ENCODE results near the gene ZNF24. TPM values are rescaled to one million over a fixed set of nuclear protein-coding genes. Genes with fewer than 3 reads are reported as not detected.

ZNF24 gene
- total and polyA plus RNA-seq, 8 donors: 7.5 to 37.8 (median 21.3) TPM

DNA sequence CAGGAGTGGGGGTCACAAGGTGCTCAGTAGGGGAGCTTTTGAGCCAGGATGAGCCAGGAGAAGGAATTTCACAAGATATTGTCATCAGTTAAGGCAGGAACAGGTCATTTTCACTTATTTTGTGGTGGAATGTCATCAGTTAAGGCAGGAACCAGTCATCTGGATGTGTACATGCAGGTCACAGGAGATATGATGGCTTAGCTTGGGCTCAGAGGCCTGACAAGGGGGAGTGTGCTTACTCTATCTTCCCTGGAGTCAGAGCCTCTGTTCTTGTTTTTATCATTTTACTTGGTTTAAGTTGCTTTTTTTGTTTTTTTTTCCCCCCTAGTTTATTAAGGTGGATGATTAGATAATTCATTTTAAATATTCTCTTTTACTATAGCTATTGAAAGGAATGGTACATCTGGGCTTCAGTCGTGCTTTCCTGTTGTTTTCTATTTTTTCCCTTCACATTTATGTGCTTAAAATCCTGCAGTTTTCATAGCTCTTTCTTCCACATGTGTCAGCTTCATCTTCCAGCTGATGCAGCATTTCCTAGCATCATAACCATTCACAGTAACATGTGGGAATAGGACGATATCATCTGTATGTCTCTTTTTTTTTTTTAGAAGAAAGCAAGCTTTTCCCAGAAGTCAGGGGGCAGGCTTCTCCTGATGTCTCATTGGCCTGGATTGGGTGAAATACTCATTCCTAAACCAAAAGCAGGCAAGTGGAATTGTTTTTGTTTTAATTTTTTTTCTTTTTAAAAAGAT lies 17.5 kb upstream of the ZNF24 start:
- Histone ChIP-seq H3K27ac (no peak overlapping the region), H3K9me3 (no peaks in the 10 kb centered on the region), H3K36me3 (no peaks in the 10 kb centered on the region), H3K27me3 (no peaks in the 10 kb centered on the region), H3K4me3 (no peak overlapping the region), H3K4me1 (no peaks in the 10 kb centered on the region)
- DNase-seq (no peak), FAIRE-seq (no peak), ATAC-seq (no peak)
- intact Hi-C loops (cut with DNase I): no loop called here
- 64 to 72% methylated on average over 2 of the region's 2 CpGs for WGBS, 2 donors
- TF ChIP-seq, protein P1, sequence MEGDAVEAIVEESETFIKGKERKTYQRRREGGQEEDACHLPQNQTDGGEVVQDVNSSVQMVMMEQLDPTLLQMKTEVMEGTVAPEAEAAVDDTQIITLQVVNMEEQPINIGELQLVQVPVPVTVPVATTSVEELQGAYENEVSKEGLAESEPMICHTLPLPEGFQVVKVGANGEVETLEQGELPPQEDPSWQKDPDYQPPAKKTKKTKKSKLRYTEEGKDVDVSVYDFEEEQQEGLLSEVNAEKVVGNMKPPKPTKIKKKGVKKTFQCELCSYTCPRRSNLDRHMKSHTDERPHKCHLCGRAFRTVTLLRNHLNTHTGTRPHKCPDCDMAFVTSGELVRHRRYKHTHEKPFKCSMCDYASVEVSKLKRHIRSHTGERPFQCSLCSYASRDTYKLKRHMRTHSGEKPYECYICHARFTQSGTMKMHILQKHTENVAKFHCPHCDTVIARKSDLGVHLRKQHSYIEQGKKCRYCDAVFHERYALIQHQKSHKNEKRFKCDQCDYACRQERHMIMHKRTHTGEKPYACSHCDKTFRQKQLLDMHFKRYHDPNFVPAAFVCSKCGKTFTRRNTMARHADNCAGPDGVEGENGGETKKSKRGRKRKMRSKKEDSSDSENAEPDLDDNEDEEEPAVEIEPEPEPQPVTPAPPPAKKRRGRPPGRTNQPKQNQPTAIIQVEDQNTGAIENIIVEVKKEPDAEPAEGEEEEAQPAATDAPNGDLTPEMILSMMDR (IDR thresholded peaks at IDR 0.05): no peak

DNA sequence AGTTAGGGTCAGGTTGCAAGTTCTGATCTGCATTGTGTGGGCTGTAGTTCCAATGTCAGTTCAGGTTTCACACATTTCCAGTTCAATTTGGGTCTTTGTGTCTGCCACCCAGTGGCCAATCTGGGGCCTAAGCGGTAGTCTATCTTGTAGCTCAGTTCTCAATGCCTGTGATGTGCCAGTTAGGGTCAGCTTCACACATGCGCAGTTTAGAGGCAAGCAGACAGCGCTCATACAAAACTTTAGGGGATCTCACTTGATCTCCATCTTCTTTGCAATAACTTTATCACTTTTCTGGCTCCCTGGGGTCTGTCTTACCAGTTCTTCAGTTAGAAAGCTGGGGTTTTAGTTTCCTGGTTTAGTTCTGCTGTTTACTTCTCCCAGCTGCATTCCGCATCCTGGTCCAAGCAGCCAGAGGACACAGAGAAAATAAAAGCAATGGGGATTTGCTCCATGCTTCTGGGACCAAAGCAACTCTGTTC lies 11.0 kb upstream of the ZNF24 start:
- Histone ChIP-seq H3K36me3 (no peaks in the 10 kb centered on the region), H3K27me3 (no peaks in the 10 kb centered on the region), H3K4me3 (no peak overlapping the region), H3K4me1 (no peaks in the 10 kb centered on the region), H3K27ac (no peak overlapping the region), H3K9me3 (no peaks in the 10 kb centered on the region)
- ATAC-seq: peak; percentile 97 to 100 (median 100)
- DNase-seq: peak; percentile 58 to 79 (median 64)
- intact Hi-C loops (cut with DNase I): loop anchor here in 1 of 3 donors (10.0 kb wide), 1 partner anchor 120 kb away; no protein-coding TSS in a partner anchor
- 20 to 26% methylated on average over 4 of the region's 4 CpGs for WGBS, 2 donors
- TF ChIP-seq, protein P1 (IDR thresholded peaks at IDR 0.05): peak; percentile 47 to 58 (median 55)
- peak; percentile 9 for FAIRE-seq

DNA sequence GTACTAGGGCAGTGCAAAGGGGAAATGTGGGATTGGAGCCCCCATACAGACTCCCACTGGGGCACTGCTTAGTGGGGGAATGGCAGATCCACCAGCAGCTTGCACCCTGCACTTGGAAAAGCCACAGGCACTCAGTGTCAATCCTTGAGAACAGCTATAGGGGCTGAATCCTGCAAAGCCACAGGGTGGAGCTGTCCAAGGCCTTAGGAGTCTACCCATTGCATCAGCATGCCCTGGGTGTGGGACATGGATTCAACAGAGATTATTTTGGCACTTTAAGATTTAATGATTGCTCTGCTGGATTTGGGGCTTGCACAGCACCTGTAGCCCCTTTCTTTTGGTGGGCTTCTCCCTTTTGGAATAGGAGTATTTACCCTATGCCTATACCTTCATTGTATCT lies 8.6 kb upstream of the ZNF24 start:
- Histone ChIP-seq H3K36me3 (no peaks in the 10 kb centered on the region), H3K9me3 (no peaks in the 10 kb centered on the region), H3K4me3 (no peak overlapping the region), H3K4me1 (no peaks in the 10 kb centered on the region), H3K27ac (no peak overlapping the region), H3K27me3 (no peaks in the 10 kb centered on the region)
- no peak for DNase-seq
- FAIRE-seq: no peak
- intact Hi-C loops (cut with DNase I): loop anchor here (5.0 to 10.0 kb wide), 3 partner anchors 118 to 125 kb away; no protein-coding TSS in a partner anchor
- no peak for ATAC-seq
- TF ChIP-seq, protein P1 (IDR thresholded peaks at IDR 0.05): no peak

DNA sequence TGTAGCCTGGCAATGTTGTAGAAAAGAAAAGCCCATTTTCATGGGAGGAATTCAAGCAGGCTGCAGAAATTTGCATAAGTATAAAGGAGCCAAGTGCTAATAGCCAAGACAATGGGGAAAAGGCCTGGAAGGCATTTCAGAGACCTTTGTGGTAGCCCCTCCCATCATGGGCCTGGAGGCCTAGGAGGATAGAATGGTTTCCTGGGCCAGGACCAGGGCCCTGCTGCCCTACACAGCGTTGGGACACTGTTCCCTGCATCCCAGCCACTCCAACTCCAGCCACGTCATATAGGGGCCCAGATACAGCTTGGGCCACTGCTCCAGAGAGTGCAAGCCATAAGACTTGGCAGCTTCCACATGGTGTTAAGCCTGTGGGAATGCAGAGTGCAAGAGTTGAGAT lies 8.1 kb upstream of the ZNF24 start:
- Histone ChIP-seq H3K27me3 (no peaks in the 10 kb centered on the region), H3K27ac (no peak overlapping the region), H3K4me3 (no peak overlapping the region), H3K36me3 (no peaks in the 10 kb centered on the region), H3K9me3 (no peaks in the 10 kb centered on the region), H3K4me1 (no peaks in the 10 kb centered on the region)
- FAIRE-seq (no peak), DNase-seq (no peak), ATAC-seq (no peak)
- TF ChIP-seq, protein P1 (IDR thresholded peaks at IDR 0.05): no peak
- intact Hi-C loops (cut with DNase I): loop anchor here (5.0 to 10.0 kb wide), 3 partner anchors 117 to 125 kb away; no protein-coding TSS in a partner anchor
- WGBS, 2 donors: 82 to 86% methylated on average over 2 of the region's 2 CpGs

DNA sequence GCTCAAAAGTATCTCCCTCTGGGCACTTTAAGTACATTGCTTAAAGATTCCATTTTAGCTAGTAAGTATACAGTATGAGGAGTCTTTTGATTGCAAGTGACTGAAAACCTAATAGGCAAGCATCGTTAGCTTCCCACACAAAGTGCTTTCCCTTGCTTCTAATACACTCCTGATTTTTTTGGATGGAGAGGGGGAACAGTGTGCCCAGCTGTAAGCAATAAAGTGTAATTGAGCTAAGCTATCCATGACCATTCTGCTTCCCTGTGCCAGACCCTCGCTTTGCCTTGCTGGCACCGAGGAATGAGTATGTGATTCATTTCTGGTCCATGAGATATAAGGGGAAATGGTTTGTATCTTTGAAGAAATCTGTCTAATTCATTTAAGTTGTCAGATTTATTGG lies 3.8 kb upstream of the ZNF24 start:
- no peaks in the 10 kb centered on the region for H3K36me3 ChIP-seq
- ATAC-seq (no peak), FAIRE-seq (no peak), DNase-seq (no peak)
- no peak overlapping the region for H3K4me3 ChIP-seq
- 84 to 87% methylated on average over 3 of the region's 3 CpGs for WGBS, 2 donors
- H3K9me3 ChIP-seq: no peaks in the 10 kb centered on the region
- H3K4me1 ChIP-seq: peaks cover 0 to 13% (median 7%) of the 10 kb centered on the region in 3 donors
- intact Hi-C loops (cut with DNase I): no loop called here
- TF ChIP-seq, protein P1 (IDR thresholded peaks at IDR 0.05): no peak
- H3K27me3 ChIP-seq: no peaks in the 10 kb centered on the region
- no peak overlapping the region for H3K27ac ChIP-seq
